HepG2 (cell line): Measurements from ENCODE around the gene LGI4. TPM values are rescaled to one million over a fixed set of nuclear protein-coding genes. Genes with fewer than 3 reads are reported as not detected.

ENCODE experiments used
- ATAC-seq: fragments of 200-7000 bp; cut with Tn5 transposase; 3 replicates; pipeline ENCODE4 v1.9.1; 2020; ENCODE audit warnings: mild to moderate bottlenecking, moderate library complexity
- BruUV-seq: library from RNA; stranded (reverse); fragments of 400-500 nt; replicated peaks from 2 replicates; lab custom pipeline; 2021; lab: Mats Ljungman, UMichigan
- CTCF ChIA-PET: fragments of 300-600 bp; formaldehyde crosslinking; extraction: SDS; loops from one replicate; lab custom pipeline; 2021; ENCODE audit warnings: low total read pairs, inconsistent platforms, low intra/inter-chr PET ratio; lab: Yijun Ruan, JAX
- POLR2A ChIA-PET: fragments of 350-600 bp; sonication (Branson Sonifier 250); formaldehyde crosslinking; loops from one replicate; lab custom pipeline; 2020; ENCODE audit warnings: antibody characterized with exemption, inconsistent platforms; lab: Yijun Ruan, JAX
- DNase-seq: peaks from one replicate; pipeline ENCODE4 v3.0.0-alpha.2; 2015; ENCODE audit warnings: low spot score
- FAIRE-seq: peaks from 3 replicates; lab custom pipeline; 2011; peaks lifted over from hg19 to GRCh38; lab: Jason Lieb, UNC
- H2AFZ ChIP-seq: one replicate; pipeline ENCODE4 v1.6.1; 2011; ENCODE audit warnings: low read length, inconsistent platforms
- H3K27ac ChIP-seq: fragments of 300-600 bp; 3 replicates; pipeline ENCODE4 v1.8.0; 2011; ENCODE audit warnings: mixed run types, mild to moderate bottlenecking, mixed read lengths, low read length, inconsistent platforms; ENCODE audit not compliant: insufficient read depth; ENCODE audit errors: extremely low read length
- H3K27me3 ChIP-seq, 2 experiments: fragments of 200-600 bp in 1 of 2; 2 replicates in 1 of 2; 3 replicates in 1 of 2; pipeline versions ENCODE4 v1.6.0 to v1.8.0; 2011; ENCODE audit warnings: low read length in 2 of 2, mild to moderate bottlenecking in 2 of 2, moderate library complexity in 2 of 2, inconsistent platforms in 1 of 2; ENCODE audit not compliant: insufficient read depth in 2 of 2, control insufficient read depth in 1 of 2
- H3K36me3 ChIP-seq, 2 experiments: fragments of 200-600 bp in 1 of 2; replicated peaks in 1 of 2; 2 replicates in 1 of 2; 3 replicates in 1 of 2; pipeline versions ENCODE4 v1.5.1 to v1.8.0; 2011; ENCODE audit warnings: low read length in 2 of 2, inconsistent platforms in 1 of 2; ENCODE audit not compliant: insufficient read depth in 2 of 2, control insufficient read depth in 1 of 2
- H3K4me1 ChIP-seq: 2 replicates; pipeline ENCODE4 v1.5.1; 2012; ENCODE audit warnings: low read length, inconsistent platforms; ENCODE audit not compliant: insufficient read depth
- H3K4me2 ChIP-seq: 2 replicates; pipeline ENCODE4 v1.6.0; 2011; ENCODE audit warnings: low read depth, low read length, inconsistent platforms
- H3K4me3 ChIP-seq, 3 experiments: fragments of 200-600 bp in 1 of 3; sonication (generic), shearing (Covaris generic) in 1 of 3; replicated peaks in 1 of 3; 2 replicates each; pipeline ENCODE4 v1.5.1; 2011 to 2016; ENCODE audit warnings: low read length in 3 of 3, inconsistent platforms in 2 of 3, low read depth in 2 of 3, mild to moderate bottlenecking in 2 of 3, control low read depth in 1 of 3, mixed read lengths in 1 of 3; ENCODE audit not compliant: insufficient read depth in 1 of 3
- H3K79me2 ChIP-seq: one replicate; pipeline ENCODE4 v1.6.1; 2011; ENCODE audit warnings: low read length, inconsistent platforms; ENCODE audit not compliant: insufficient read depth
- H3K9ac ChIP-seq: 2 replicates; pipeline ENCODE4 v1.6.0; 2011; ENCODE audit warnings: mild to moderate bottlenecking, low read depth, low read length, inconsistent platforms; ENCODE audit not compliant: insufficient read depth
- H3K9me3 ChIP-seq: 2 replicates; pipeline ENCODE4 v1.5.1; 2012; ENCODE audit warnings: mild to moderate bottlenecking, low read length
- H4K20me1 ChIP-seq: 2 replicates; pipeline ENCODE4 v1.6.0; 2011; ENCODE audit warnings: inconsistent platforms, mild to moderate bottlenecking, low read length, moderate library complexity; ENCODE audit not compliant: insufficient read depth
- CREB1 ChIP-seq, 2 experiments: fragments of 450-650 bp in 1 of 2; IDR thresholded peaks; 2 replicates each; pipeline ENCODE4 v1.6.1; 2016 to 2017; ENCODE audit warnings: control low read depth in 1 of 2, mild to moderate bottlenecking in 1 of 2, missing compliant biosample characterization in 1 of 2, missing genetic modification characterization in 1 of 2
- ZNF142 ChIP-seq: sonication (generic); formaldehyde crosslinking; IDR thresholded peaks from 2 replicates; pipeline ENCODE4 v1.4.0; 2020; ENCODE audit warnings: missing genetic modification reagents
- WGBS: methylation state at CpG from one replicate; pipeline ENCODE4 v1.1.6; 2017; ENCODE audit warnings: low lambda C conversion rate; 5-methylcytosine and 5-hydroxymethylcytosine counted together
- in situ Hi-C: cut with HindIII; loops from 2 replicates; pipeline ENCODE4 v1.10.0; 2017; ENCODE audit warnings: low pct_unique_long_range_greater_than_20kb; ENCODE audit not compliant: extremely low pct_ligation_motif_present
- intact Hi-C: fragments of 100-400 bp; cut with micrococcal nuclease; formaldehyde crosslinking; loops from one replicate; pipeline ENCODE4 v1.10.0; 2022; ENCODE audit not compliant: unreplicated experiment
- polyA plus RNA-seq, 8 experiments: library from polyadenylated mRNA; depleted of rRNA in 3 of 8; stranded (reverse) in 7 of 8; unstranded in 1 of 8; fragments of >200 nt; fragmentation: Illumina TruSeq in 4 of 8; extraction: Trizol in 4 of 8; gene quantifications; 2 replicates each; pipeline versions ENCODE4 v1.2.1 to v1.2.3, GENCODE V29; 2011 to 2016; ENCODE audit warnings: low read depth in 4 of 8, missing spikeins in 1 of 8, mixed read lengths in 1 of 8; ENCODE audit not compliant: insufficient read depth in 1 of 8
- total RNA-seq, 5 experiments: library from RNA; depleted of rRNA; stranded (reverse); fragments of >200 nt; fragmentation: Illumina TruSeq; extraction: Trizol; gene quantifications; 2 replicates each; pipeline ENCODE4 v1.2.3, GENCODE V29; 2016; ENCODE audit warnings: low read depth in 1 of 5

The LGI4 gene
- total and polyA plus RNA-seq, 2 of the 13 experiments (the other 11 are each of a cell fraction or from before 2014, with no cell fraction given): 2.8 TPM; not detected in 1

DNA sequence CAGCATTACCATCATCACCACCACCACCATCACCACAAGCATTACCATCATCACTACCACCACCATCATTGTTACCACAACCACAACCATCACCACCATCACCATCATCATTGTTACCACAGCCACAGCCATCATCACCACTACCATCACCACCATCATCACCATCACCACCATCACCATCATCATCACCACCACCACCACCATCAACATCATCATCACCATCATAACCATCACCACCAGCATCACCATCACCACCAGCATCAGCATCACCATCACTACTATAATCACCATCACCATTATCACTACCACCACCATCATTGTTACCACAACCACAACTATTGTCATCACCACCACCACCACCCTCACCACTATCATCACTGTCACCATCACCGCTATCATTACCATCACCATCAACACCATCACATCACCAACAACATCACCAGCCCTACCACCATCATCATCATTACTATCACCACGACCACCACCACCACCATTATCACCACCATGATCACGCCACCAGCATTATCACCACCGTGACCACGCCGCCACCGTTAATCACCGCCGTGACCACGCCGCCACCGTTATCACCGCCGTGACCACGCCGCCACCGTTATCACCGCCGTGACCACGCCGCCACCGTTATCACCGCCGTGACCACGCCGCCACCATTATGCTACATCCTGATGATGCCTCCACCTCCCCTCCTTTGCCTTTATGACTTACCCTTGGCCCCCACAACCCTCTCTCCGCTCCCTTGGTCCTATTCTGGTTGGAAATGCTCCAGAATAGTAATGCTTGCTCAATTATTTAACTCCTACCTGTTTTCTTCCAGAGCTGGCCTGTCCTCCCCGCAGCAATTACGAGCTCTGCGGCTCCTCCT is 29.2 kb downstream of the LGI4 start:
- in situ Hi-C loops (no loop called here), intact Hi-C loops (no loop called here)
- H3K4me1 ChIP-seq: peaks cover 50% of the 10 kb centered on the region
- H3K36me3 ChIP-seq: no peaks in the 10 kb centered on the region
- H3K9me3 ChIP-seq: no peaks in the 10 kb centered on the region
- no peak overlapping the region for H3K9ac ChIP-seq
- FAIRE-seq: no peak
- no TSS peak for BruUV-seq
- ATAC-seq: no peak
- no peaks in the 10 kb centered on the region for H3K79me2 ChIP-seq
- no peak for DNase-seq
- no peak overlapping the region for H3K4me2 ChIP-seq
- WGBS: 85% methylated on average over 30 of the region's 30 CpGs
- H2AFZ ChIP-seq: no peak overlapping the region
- no peak overlapping the region for H3K4me3 ChIP-seq
- POLR2A ChIA-PET: no interaction called here
- no peak overlapping the region for H3K27ac ChIP-seq
- peaks cover 0 to 4% of the 10 kb centered on the region in 2 experiments; a peak in 1 of 5 replicates for H3K27me3 ChIP-seq
- peak; percentile 83 for TF ChIP-seq CREB1 (IDR thresholded peaks at IDR 0.05)
- no peak for TF ChIP-seq CREB1 (CRISPR knock-in tag; IDR thresholded peaks at IDR 0.05)
- TF ChIP-seq ZNF142 (CRISPR knock-in tag): no peak
- TF ChIP-seq, all 625 proteins: peak for 1
- CTCF ChIA-PET: no interaction called here
- H4K20me1 ChIP-seq: no peaks in the 10 kb centered on the region
